Fibroblast of skin of abdomen (primary cell): ENCODE results near the gene ABCA5. TPM values are rescaled to one million over a fixed set of nuclear protein-coding genes. Genes with fewer than 3 reads are reported as not detected.
A peak's percentile ranks its signal among the peaks of the same experiment; 100 is the strongest.

Source experiments
- DNase-seq: peaks from one replicate; pipeline ENCODE4 v3.0.0-alpha.2; 2013
- polyA plus RNA-seq, 2 experiments: library from polyadenylated mRNA; unstranded; fragments of 120-200 nt; gene quantifications; one replicate each; pipeline ENCODE4 v1.2.1, GENCODE V29; 2013; ENCODE audit not compliant: insufficient read length in 2 of 2

The ABCA5 gene, protein sequence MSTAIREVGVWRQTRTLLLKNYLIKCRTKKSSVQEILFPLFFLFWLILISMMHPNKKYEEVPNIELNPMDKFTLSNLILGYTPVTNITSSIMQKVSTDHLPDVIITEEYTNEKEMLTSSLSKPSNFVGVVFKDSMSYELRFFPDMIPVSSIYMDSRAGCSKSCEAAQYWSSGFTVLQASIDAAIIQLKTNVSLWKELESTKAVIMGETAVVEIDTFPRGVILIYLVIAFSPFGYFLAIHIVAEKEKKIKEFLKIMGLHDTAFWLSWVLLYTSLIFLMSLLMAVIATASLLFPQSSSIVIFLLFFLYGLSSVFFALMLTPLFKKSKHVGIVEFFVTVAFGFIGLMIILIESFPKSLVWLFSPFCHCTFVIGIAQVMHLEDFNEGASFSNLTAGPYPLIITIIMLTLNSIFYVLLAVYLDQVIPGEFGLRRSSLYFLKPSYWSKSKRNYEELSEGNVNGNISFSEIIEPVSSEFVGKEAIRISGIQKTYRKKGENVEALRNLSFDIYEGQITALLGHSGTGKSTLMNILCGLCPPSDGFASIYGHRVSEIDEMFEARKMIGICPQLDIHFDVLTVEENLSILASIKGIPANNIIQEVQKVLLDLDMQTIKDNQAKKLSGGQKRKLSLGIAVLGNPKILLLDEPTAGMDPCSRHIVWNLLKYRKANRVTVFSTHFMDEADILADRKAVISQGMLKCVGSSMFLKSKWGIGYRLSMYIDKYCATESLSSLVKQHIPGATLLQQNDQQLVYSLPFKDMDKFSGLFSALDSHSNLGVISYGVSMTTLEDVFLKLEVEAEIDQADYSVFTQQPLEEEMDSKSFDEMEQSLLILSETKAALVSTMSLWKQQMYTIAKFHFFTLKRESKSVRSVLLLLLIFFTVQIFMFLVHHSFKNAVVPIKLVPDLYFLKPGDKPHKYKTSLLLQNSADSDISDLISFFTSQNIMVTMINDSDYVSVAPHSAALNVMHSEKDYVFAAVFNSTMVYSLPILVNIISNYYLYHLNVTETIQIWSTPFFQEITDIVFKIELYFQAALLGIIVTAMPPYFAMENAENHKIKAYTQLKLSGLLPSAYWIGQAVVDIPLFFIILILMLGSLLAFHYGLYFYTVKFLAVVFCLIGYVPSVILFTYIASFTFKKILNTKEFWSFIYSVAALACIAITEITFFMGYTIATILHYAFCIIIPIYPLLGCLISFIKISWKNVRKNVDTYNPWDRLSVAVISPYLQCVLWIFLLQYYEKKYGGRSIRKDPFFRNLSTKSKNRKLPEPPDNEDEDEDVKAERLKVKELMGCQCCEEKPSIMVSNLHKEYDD (N-terminal part only)
- polyA plus RNA-seq (2013, experiment 1 of 2; ENCODE audit: insufficient read length) = 5.5 TPM
- 5.1 TPM for polyA plus RNA-seq (2013, experiment 2 of 2; ENCODE audit: insufficient read length)

DNA sequence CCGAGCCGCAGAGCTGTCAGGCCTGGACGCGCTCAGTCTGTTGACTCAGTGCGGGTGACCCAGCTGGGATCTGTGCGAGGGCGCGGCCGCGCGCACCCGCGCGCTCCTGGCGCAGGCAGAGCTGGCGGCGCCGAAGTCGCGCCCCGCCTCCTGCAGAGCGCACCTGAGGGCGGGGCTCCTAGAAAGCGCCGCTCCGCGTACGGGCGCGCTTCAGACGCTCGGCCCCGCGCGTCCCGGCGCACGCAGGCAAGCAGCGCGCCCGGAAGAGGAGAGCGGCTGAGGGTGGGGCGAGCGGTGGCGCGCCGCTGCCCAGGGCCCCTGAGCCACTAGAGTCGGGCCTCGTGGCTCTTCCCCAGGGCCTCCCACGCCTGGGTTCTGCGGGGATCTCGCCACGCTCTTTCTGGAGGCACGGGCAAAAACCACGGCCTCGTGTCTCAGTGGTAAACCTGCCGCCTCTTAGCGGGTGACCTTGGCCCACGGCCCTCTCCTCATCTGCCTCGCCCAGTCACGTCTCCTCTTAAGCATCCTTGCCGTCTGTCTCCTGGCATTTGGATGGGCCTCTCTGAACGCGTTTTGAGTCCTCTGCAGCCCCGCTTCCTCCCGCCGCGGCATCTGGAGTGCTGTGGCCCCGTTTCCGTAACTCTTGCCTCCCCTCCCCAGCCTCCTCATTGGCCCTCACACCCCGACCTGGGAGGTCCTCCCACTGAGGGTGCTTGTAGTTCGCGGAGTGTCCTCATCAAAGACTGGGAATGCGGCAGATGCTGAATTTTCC, at the start of gene ABCA5:
TSS of gene ABCA5 (minus strand) at position 74 of the 772 bp plus-strand sequence. CDS start 12,718 bp downstream, outside the sequence.
- peak; percentile 84 for DNase-seq

DNA sequence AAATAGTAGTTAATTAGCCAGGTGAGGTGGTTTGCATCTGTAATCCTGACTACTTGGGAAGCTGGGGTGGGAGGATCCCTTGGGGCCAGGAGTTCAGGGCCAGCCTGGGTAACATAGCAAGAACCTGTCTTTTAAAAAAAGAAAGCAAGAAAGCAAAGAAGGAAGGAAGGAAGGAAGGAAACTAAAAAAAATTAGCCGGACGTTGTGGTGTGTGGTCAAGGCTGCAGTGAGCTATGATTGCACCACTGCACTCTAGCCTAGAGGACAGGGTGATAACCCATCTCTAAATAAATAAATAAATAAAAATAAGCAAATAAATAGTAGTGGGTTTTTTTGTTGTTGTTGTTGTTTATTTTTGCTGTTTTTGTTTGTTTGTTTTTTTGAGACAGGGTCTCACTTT, 48.3 kb upstream of the ABCA5 start:
- no peak for DNase-seq

DNA sequence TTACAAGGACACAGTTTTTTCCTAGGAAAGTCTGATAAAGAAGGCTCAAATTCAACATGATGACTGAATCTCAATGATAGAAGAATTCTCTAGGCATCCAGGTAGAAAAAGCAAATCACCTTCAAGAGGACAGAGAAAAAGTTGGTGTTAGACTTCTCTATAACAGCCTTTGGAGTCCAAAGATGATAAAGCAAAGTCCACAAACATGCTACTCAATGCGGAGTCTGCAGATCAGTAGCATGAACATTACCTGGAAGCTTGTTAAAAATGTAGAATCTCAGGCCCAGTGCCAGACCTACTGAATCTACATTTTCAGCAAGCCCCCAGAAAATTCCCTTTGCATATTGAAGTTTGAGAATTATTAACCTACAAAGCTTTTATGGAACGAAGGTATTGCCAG, 46.1 kb upstream of the ABCA5 start:
- DNase-seq = no peak

DNA sequence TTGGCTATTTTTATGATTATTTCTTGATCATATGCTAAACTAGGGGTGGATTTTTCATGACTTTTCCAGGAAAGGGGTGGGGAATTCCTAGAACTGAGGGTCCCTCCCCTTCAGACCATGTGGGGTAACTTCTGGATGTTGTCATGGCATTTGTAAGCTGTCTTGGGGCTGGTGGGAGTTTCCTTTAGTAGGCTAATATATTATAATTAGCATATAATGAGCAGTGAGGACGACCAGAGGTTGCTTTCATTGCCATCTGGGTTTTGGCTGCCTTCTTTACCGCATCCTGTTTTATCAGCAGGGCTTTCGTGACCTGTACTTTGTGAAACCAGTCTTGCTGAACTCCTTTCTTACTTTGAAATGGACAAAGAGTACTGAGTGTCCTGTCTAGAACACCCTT, 40.4 kb upstream of the ABCA5 start:
- no peak for DNase-seq

DNA sequence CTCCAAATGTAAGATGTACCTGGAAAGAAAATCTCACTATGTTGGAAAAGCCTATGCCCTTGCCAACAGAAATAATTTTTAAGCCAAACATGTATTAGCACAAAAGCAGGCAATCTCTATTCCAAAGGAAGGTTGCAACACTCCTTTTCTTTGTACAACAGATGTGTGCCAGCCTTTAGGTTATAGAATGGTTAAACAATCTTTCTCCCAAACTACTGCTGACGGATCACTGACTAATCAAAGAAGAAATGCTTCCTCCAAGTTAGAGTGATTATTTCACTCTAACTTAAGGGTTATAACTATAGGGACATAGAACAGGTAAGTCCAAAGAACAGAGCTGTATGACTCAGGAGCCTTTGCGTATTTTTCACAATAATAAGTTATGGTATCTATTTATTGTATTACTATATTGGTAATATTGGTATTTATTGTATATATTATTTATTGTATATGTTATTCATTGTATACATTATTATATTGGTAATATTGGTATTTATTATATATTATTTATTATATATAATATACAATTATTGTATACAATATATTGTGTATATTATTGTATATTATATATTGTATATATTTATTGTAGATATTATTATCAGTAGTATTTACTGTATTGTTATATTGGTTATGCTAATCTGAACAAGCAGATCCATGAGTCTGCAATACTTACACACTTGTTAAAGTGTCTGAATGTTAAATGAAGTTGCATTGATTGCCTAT, 36.7 kb upstream of the ABCA5 start:
- no peak for DNase-seq

DNA sequence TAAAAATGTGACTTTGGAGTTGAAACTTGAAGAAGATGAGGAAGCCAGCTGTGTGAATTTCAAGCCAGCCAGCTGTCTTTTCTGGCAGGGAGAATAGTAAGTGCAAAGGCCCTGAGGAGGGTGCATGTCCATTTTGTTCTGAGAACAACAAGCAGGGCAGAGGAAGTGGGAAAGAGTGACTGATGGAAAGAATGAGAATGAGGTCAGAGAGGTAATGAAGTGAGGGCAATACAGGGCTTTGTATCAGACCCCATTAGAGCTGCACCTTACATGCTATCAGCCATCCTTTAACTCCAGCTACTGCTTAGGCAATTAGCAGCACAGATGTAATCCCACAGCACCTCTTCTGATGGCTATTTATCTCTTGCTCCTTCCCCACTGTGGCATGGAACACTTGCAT, 34.2 kb upstream of the ABCA5 start:
- DNase-seq = no peak

DNA sequence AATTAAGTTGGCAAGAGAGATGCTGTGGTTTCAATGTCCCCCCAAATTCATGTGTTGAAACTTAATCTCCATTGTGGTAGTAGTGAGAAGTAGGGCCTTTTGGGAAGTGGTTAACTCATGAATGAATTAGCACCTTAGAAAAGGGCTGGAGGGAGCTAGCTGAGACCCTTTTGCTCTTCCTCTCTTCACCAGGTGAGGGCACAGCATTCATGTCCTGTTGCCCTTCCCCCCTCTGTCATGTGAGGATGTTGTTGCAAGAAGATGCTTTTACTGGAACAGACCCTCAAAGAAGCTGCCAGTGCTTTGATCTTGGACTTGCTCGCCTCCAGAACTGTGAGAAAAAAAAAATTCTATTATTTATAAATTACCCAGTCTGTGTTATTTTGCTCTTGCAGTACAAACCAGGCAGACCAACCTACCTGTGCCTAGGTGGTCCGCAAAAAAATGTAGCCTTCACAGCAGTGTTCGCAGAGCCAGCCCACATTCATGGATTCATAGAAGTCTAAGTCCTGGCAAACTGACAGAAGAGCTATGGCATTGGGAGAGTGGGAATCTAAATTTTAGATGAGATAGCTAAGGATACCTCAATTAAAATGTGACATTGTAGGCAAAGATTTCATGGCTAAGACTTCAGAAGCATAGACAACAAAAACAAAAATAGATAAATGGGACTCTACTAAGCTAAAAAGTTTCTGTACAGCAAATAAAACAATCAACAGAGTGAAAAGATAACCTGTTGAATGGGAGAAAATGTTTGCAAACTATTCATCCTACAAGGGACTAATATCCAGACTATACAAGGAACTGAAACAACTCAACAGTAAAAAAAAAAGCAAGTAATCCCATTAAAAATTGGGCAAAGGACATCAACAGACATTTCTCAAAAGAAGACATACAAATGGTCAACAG, 32.0 kb upstream of the ABCA5 start:
- DNase-seq = no peak

DNA sequence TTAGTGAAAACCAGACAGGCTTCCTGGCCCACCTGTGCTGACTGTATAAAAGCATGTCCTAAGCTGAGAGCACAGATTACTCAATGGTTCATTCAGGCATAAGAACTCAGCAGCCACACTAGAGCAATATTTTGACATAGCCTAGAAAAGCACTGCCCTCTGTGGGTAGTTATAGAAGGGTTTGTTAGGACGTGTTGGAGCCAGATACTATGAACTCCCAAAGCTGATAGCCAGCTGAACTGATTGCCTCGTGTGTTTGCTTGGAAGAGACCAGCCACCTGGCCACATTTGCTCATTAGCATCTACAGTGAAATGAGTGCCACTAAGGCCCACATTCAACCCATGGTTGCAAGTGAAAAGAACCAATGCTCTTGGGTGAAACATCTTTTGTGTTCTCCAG, 30.8 kb upstream of the ABCA5 start:
- DNase-seq = no peak

DNA sequence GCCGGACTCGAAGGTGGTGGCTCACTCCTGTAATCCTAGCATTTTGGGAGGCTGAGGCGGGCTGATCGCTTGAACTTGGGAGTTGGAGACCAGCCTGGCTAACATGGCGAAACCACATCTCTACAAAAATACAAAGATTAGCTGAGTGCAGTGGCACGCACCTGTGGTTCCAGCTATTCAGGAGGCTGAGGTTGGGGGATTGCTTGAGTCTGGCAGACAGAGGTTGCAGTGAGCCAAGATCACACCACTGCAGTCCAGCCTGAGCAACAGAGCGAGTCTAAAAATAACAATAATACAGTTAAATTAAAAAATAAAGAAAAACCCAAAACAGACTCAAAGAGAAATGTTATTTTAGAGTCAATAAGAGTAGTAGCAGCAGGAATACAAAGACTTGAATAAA, 29.7 kb upstream of the ABCA5 start:
- no peak for DNase-seq

DNA sequence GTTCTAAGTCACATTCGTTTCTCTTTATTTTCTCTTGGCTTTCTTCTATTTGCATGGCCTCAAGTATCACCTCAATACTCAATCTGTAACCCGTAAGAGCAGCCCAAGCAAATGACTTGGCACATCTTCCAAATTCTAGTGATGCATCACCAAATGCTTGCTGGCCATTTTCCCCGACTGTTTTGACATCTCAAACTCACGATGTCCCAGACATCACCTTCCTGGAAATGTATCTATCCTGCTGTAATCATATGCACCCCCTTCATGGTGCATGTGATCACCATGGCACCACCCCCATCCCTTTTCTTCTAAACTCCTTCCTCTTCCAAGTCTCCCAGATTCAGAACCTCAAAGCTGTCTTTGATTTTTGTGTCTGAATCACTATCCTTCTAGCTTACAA, 24.0 kb upstream of the ABCA5 start:
- no peak for DNase-seq

DNA sequence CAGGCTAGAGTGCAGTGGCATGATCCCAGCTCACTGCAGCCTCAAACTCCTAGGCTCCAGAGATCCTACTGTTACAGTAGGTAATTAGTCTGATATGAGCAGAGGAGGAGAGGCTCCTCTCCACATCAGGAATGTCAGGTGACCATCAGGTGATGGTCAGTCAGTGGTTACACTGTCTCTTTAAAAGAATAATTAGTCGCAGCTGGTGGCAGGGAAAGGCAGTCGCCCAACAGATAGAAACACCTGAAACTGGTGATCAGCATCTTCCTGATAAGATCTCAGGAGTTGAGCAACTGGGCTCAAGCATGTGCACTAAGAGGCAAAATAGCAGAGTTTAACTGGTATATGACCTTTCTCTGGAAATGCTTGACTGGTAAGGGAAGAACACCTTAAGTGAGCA, 21.5 kb upstream of the ABCA5 start:
- DNase-seq = no peak

DNA sequence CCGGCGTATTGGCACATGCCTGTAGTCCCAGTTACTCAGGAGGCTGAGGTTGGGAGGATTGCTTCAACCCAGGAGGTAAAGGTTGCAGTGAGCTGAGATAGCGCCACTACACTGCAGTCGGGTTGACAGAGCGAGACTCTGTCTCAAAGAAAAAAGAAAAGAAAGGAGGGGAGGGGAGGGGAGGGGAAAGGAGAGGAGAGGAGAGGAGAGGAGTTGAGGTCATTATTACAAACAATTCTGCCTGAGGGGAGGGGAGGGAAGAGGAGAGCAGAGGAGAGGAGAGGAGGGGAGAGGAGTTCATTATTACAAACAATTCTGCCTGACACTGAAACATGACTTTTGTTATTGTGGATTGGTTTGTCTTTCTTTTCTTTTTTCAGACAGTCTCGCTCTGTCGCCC, 19.8 kb upstream of the ABCA5 start:
- no peak for DNase-seq

DNA sequence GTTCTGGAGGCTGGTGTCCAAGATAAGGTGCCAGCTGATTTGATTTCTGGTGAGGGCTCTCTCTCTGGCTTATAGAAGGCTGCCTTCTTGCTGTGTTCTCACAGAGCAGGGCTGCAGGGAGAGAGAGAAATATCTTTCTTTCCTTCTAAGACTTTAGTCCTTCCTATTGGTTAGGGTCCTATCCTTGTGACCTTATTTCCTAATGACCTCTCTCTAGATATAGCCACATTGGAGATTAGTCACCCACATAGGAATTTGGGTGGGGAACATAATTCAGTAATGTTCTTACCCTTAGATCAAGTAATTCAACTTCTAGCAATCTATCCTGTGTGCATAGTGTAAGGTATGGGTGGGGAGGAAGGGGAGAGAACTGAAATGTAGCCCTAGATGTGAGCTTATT, 18.0 kb upstream of the ABCA5 start:
- no peak for DNase-seq

DNA sequence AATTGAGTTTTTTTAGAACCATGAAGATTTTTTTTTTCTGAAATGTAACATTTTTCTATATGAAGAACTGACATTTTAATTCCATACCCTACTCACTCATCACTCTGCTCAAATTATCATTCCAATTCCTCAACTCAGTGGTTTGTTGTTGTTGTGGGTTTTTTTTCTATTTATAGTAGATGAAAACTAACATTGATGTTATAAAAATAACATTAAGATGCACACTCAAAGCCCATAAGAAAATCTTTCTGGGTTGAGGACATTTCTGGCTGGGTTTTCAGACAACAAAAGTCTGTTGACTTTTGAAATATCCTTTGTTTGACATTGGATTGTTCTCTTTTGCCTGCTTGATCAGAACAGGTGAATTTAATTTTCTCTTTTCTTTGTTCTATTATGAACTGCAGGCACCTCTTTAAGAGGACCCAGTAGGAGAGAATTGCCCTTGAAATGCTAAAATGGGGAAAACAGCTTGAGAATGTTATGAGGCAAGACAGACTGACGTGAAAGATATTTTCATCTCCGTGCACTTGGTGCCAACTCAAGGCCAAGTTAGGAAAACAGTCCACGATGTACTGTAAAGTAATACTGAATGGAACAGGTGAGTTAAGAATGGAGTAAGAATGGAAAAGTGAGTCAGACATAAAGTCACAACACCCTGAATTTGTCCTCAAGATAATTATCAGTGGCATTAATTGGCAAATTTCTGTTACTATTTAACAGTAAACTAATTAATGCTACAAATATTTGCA, 16.1 kb upstream of the ABCA5 start:
- DNase-seq = no peak

DNA sequence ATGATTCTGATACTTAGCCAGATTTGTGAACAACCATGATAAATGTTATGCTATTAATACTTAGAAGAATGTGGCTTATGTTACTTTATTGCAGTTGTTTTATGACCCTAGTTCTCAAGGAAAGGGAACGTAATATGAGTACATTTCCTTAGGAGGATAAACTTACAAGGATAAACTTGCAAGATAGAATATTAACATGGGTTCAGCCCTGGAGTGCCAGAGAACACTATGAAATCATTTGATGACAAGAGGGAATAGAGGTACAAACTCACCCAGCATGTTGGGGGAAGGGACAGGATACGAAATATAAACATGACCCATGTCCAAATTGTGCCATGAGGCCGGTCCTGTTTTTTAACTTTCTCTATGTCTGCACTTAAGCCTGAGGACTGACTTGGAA, 13.0 kb upstream of the ABCA5 start:
- no peak for DNase-seq

DNA sequence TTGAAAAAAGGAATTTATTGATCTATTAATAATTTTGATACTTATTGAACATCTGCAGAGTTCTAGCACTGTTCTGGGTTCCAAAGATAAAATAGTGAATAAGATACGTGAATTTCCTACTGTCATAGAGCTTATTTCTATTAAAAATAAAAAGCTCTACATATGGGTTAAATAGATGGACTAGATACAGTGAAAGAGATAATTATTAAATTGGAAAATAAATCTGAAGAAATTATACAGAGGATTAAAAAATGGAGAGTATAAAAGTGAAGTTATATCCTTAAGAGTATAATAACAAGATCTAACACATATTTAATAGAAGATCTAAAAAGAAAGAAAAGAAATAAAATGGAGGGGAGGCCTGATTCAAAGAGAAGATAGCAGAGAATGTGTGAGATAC, 10.1 kb upstream of the ABCA5 start:
- DNase-seq = no peak

DNA sequence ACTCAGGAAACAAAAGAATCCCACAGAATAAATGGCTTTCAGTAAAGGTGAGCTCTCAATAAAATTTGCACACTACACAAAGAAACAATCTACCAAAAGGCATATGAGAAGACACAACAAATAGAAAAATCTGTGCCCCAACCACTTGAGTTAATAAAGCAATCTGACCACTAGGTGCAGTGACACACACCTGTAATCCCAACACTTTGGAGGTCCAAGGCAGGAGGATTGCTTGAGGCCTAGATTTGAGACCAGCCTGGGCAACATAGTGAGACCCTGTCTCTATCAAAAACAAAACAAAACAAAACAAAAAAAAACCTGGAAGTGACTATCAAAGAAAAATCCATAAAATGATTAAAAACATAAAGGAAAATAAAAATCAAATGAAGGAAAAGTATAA, 9.6 kb upstream of the ABCA5 start:
- DNase-seq = no peak

DNA sequence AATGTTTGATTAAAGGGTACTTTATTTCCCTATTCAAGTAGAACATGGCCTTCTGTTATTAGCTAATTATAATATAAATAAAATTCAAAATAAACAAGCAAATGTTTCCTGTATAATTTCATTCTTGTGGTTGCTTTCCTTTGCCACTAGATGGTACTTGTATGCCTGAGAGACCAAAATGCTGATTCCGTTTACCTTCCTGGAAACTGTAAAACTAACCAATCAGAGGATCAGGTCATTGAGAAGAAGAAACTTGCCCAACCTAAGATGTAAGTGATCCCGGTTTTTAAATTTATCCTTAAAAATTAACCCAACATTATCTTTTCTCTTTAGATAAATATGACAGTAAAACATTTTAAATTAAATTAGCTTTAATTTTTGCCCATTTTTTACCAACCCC, 8.1 kb upstream of the ABCA5 start:
- peak; percentile 11 for DNase-seq

DNA sequence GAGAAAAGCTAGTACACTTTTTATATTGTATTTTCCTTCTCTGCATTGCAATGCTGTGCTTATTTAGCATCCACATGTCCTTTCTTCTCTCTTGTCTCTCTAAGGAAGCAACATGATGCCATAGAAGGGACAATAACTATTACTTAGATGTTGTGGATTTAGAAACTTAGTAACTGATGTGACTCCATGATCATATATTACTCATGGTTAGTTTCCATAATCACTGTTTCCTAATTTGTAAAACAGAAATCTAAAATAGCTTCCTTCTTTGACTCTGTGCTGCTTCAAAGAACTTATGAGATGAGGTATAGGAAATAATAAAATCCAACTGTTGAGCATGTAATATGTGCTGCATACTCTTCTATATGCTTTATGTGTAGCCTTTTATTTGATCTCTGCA, 6.6 kb upstream of the ABCA5 start:
- no peak for DNase-seq
